Body of pancreas (tissue), 4 donors: ENCODE measurements around the gene SNCA.

Experiments
- CTCF ChIP-seq, 7 experiments: fragments of 450-650 bp in 4 of 7; fragments of 200-600 bp in 3 of 7; sonication (generic) in 3 of 7; IDR thresholded peaks; one replicate each; pipeline ENCODE4 v1.5.1; 2016 to 2019; ENCODE audit warnings: antibody characterized with exemption in 7 of 7
- POLR2A ChIP-seq, 3 donors: fragments of 450-650 bp; IDR thresholded peaks; one replicate each; pipeline ENCODE4 v1.6.1; 2016; ENCODE audit warnings: antibody characterized with exemption in 3 of 3, mild to moderate bottlenecking in 2 of 3

DNA sequence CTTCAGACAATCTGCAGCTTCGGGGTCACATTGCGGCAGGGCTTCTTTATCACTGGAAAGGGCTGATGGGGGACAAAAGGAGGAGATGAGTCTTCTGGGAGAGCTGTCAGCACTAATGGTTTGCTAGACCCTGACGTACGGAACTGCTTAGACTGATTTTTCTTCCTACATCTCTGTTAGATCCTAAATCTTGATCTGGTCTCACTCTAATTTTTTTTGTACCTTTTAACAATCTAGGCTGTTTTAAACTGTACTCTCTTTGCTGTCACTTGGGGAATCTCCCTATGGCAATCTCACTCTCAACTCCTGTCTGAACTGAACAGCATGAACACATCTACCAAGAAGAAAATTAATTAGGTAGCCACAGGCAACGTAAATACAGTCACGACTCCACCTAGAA lies 120.1 kb downstream of the SNCA start:
- TF ChIP-seq POLR2A (IDR thresholded peaks at IDR 0.05) (no peak), CTCF (IDR thresholded peaks at IDR 0.05) (no peak)
